ENCODE measurements around the gene MYB. TPM values are rescaled to one million over a fixed set of nuclear protein-coding genes. Genes with fewer than 3 reads are reported as not detected.
"Not testable (repeated sequence)": the region's sequence is repeated elsewhere in the genome, so short reads cannot be mapped to it uniquely, and the experiment has no call there.

The MYB gene
- total RNA-seq, 1 experiment from 2014 or later = not detected

DNA sequence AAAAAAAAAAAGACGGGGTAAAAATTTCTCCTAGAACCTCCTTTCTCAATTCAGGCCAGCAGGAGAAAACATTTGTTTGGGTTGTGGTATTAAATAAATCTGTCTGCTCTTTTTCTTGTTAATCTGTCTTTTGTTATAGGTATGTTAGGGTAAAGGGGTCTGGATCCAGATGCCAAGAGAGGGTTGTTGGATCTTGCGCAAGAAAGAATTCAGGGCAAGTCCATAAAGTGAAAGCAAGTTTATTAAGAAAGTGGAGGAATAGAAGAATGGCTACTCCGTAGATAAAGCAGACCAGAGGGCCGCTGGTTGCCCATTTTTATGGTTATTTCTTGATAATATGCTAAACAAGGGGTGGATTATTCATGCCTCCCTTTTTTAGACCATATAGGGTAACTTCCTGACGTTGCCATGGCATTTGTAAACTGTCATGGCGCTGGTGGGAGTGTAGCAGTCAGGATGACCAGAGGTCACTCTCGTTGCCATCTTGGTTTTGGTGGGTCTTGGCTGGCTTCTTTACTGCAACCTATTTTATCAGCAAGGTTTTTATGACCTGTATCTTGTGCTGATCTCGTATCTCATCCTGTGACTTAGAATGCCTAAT, 65.4 kb downstream of the MYB start:
- H3K9me3 ChIP-seq, H3K27me3 ChIP-seq, DNase-seq, H3K36me3 ChIP-seq, H3K4me3 ChIP-seq: not testable (repeated sequence)

DNA sequence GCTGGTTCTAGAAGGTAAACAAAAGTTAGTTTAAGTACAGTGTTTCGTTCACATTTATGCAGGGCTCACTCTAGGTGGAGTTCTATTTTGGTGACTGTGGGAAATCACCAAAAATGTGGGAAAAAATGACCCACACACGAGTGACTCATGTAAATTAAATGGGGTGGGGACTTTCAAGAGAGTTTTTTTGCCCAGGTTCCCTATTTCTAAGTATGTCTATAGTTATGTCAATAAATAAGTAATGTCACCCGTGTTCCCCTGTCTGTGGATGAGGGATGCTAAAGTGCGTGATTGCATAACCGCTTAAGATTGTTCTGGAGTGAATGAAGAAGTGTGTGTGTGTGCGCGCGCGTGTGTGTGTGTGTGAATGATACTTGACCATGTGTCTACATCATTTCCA, 69.1 kb downstream of the MYB start:
- Histone ChIP-seq H3K27me3 (no peaks in the 10 kb centered on the region), H3K4me3 (no peak overlapping the region), H3K36me3 (no peaks in the 10 kb centered on the region), H3K9me3 (no peaks in the 10 kb centered on the region)
- no peak for DNase-seq

DNA sequence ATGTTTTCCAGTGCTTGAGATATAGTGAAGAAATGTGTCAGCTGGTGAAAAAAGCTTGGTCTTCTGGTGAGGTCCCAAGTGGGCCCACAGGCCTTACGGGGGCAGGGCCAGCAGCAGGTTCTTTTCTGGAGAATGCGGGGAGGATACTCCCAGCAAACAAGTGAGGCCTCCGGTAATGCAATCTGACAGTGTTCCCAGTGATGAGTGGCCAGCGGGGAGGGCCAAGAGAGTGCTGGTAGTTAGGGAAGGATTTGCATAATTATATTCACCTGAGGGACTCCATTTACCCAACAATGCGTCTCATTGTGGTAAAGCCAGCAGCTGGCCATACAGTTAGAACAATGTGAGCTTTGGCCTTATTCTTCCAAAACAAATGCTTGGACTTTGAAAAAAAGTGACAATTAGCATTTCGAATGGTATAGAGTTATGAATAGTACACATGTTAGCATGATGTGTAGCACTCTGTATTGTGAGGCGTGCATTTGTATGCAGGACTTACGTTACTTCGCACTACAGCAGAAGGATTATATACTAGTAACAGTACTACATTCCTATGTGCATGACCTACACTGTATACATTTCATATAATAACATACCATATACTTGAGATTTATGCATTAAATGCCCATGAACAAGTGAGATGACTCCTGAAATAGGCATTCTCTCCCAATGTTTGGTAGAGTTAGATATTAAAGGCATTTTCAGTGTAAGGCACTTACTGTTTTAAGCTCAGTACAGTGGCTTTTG, 69.8 kb downstream of the MYB start:
- H3K27me3 ChIP-seq = no peaks in the 10 kb centered on the region
- H3K4me3 ChIP-seq = no peak overlapping the region
- H3K9me3 ChIP-seq = no peaks in the 10 kb centered on the region
- DNase-seq = no peak
- H3K36me3 ChIP-seq = no peaks in the 10 kb centered on the region

DNA sequence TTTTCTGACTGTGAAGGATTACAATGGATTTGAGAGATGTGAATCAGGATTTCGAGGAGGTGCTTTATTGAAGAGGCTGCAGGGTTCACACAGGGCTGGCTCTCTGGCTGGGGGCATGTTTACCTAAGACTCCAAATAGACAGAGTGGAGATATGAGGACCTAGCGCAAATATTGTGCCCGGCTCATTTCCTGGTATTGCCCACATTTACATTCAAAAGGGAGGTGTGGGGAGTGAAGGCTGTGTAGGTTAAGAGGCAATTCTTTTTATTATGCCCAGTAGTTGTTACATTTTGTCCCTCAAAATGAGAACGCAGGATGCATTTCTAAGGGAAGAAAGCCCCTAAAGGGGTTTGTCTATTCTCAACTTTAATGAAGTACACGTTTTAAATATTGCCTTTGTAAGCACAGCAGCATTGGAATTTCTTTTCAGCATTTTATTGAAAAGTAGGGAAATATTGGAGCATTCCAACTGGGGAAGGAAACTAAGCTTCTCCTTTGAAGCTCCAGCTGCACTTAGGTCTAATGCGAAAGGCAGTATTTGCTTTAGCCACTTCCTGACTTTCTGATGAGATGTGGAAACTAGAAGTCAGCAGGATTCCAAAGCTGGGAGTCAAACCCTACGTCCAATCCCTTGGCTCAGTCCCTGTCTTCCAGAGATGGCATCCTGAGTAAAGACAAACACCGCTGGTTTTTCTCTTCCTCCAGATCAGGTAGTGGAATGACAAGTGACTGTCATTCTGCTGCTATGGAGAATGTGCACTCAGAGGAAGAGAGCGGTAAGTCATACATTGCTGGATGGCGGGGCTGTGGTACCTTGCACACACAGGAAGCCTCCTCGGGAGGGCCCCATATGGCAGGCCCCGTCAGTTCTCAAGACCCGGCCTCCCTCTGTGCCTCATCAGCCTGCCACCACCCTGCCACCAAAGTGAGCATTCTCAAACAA, 70.7 kb downstream of the MYB start:
- Histone ChIP-seq H3K27me3 (no peaks in the 10 kb centered on the region), H3K9me3 (no peaks in the 10 kb centered on the region), H3K4me3 (no peak overlapping the region), H3K36me3 (no peaks in the 10 kb centered on the region)
- no peak for DNase-seq

DNA sequence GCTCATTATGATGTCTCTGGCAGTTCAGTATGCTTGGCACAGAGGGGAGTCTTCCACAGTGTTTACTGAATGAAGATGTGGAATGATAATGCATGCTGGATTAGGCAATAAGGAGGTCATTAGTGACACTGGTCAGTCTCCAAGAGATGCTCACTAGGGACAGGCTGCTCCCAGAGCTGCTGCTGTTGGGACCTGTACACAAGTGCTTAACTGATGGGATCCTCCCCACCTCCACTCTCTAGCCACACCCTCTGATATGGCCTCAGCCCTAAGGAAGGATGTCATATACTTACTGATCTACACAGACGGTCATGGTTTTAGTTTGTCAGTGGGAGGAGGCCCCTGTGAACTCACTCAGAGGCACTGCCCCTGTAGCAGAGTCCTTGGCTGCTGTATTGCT, 73.4 kb downstream of the MYB start:
- Histone ChIP-seq H3K9me3 (no peaks in the 10 kb centered on the region), H3K36me3 (no peaks in the 10 kb centered on the region), H3K4me3 (no peak overlapping the region), H3K27me3 (no peaks in the 10 kb centered on the region)
- DNase-seq = no peak

DNA sequence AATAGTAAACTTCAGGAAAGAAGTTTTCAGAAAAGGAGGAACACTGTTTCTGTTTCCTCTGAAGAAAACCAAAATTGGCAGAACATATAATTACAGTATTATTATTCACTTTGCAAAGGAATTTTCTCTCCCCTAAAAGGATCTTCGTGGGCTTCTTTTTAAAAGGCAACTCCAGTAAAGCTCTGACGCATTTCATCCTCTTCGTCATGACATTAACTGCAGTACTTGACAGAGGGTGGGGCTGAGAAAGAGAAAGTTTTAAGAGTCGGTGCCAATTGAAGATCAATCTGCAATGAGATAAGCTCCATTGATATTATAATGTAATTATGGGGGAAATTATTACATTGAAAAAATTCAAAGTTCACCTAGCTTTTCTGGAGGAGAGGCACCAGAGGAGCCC, 75.8 kb downstream of the MYB start:
- Histone ChIP-seq H3K27me3 (no peaks in the 10 kb centered on the region), H3K4me3 (no peak overlapping the region), H3K9me3 (no peaks in the 10 kb centered on the region), H3K36me3 (no peaks in the 10 kb centered on the region)
- DNase-seq = no peak

DNA sequence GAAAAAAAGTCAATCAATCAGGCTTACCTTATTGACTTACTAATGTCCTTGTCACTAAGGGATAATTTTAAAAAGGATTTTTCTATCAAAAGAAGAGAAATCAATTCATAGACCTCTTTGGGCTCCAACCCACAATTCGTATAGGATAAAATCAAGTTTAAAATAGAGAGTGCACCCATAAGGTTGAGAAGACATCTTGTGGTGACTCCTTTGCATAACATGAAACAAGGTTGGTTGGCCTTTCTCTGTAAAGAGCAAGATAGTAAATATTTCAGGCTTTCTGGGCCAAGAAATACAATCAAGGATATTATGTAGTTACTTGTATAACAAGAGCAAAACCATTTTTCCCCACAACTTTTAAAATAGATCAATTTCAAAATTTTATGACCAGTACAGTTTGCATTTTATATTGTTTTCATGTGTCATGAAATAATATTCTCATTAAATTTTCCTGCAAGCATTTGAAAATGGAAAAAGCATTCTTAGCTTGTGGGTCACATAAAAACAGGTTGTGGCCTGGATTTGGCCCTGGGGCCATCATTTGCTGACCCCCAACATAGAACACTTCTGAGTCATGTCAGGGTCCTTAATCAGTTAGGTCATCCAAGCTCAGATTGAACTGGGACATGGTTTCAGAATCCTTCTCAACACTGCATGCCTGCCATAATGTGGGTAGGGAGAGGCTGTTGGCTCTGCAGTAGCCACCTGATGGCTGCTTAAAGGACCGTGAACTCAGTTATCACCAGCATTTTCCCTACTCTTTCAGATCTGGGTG, 76.7 kb downstream of the MYB start:
- H3K36me3 ChIP-seq = no peaks in the 10 kb centered on the region
- H3K9me3 ChIP-seq = no peaks in the 10 kb centered on the region
- no peak for DNase-seq
- no peaks in the 10 kb centered on the region for H3K27me3 ChIP-seq
- no peak overlapping the region for H3K4me3 ChIP-seq

DNA sequence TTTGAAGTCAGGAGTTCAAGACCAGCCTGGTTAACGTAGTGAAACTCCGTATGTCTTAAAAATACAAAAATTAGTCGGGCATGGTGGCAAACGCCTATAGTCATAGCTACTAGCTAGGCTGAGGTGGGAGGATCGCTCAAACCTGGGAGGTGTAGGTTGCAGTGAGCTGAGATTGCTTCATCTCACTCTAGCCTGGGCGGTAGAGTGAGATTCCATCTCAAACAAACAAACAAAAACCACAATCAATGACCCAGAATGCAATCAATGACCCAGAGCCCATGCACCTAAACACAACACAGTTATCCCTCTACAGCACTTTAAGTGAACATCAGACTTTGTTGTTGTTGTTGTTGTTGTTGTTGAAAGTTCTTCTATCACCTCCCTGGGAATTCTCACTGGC, 77.9 kb downstream of the MYB start:
- no peak for DNase-seq
- no peaks in the 10 kb centered on the region for H3K27me3 ChIP-seq
- H3K9me3 ChIP-seq = no peaks in the 10 kb centered on the region
- no peak overlapping the region for H3K4me3 ChIP-seq
- no peaks in the 10 kb centered on the region for H3K36me3 ChIP-seq

DNA sequence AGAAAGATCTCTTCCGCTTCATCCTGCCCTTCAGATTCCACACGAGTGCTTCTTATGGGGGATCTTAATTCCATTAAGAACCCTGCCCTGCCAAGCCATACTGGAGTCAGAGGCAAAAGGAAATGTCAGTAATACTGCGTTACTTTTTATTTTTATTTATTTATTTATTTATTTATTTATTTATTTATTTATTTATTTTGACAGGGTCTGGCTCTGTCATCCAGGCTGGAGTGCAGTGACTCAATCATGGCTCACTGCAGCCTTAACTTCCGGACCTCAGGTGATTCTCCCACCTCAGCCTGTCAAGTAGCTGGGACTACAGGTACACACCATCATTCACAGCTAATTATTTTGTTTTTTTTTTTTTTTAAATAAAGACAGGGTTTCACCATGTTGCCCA, 79.5 kb downstream of the MYB start:
- H3K4me3 ChIP-seq = no peak overlapping the region
- no peaks in the 10 kb centered on the region for H3K27me3 ChIP-seq
- no peaks in the 10 kb centered on the region for H3K36me3 ChIP-seq
- no peaks in the 10 kb centered on the region for H3K9me3 ChIP-seq
- no peak for DNase-seq

DNA sequence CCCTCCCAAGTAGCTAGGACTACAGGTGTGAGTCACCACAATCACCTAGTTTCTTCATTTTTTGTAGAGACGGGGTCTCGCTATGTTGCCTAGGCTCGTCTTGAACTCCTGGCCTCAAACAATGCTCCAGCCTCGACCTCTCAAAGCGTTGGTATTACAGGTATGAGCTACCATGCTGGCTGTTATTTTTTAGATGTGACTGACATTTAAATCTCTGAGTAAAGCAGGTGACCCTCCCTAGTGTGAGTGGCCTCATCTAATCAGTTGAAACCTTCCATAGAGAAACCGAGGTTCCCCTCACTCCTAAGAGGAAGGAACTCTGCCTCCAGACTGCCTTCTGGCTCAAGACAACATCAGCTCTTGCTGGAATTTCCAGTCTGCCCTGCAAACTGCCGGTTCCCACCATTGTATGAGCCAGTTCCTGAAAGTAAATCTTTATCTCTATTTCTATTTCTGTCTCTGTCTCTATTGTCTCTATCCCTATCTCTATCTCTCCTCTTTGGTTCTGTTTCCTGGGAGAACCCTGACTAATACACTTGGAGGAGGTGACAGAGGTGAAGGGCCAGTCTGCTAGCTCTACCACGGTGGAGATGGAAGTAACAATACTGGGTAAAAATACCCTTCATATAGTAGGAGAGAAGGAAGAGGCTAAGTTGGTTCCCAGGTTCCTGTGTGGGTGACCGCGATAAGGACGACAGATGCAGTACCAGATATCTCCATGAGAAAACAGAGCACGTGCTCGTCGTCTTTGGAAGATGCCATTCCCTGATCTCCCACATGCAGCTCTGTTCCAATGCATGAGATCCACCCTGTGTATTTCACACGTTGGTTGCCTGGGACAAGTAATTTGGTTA, 81.0 kb downstream of the MYB start:
- H3K9me3 ChIP-seq = no peaks in the 10 kb centered on the region
- DNase-seq = no peak
- no peak overlapping the region for H3K4me3 ChIP-seq
- H3K36me3 ChIP-seq = no peaks in the 10 kb centered on the region
- no peaks in the 10 kb centered on the region for H3K27me3 ChIP-seq

DNA sequence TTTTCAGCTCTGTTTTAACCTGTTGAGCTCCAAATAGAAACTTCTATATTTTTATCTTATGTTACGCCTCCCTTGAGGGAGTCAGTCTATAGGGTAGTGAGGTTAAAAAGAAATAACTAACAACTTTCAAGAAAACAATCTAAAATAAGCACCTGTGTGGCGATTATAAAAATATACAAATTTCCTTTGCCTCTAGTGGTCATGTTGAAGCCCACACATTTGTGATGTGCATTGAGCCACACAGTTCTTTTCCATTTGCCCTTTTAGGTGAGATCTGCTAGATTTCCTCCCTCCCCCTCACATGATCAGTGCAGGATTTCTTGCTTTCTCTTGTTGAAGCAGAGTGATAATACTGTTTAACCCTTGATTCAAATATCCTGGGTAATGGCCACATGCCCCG, 84.2 kb downstream of the MYB start:
- H3K4me3 ChIP-seq = no peak overlapping the region
- no peak for DNase-seq
- H3K36me3 ChIP-seq = no peaks in the 10 kb centered on the region
- H3K27me3 ChIP-seq = no peaks in the 10 kb centered on the region
- H3K9me3 ChIP-seq = no peaks in the 10 kb centered on the region

DNA sequence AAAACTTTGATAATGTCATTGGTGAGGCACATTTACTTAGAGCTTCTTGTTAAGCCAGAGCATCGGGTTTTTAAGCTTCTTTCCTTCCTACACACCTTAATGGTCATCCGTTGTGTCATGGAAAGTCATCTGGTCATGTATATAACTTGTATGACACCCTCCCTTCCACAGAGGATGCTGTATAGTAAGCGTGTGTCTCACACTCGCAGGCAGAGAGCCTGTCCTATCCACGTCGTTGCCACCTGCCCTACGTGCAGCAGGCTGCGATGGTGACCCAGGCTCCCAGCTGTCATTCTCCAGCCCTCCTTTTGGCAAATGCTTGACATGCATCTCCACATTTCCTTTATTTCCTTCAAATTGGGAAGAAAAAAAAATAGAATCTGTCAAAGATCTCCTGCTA, 85.6 kb downstream of the MYB start:
- Histone ChIP-seq H3K4me3 (no peak overlapping the region), H3K36me3 (no peaks in the 10 kb centered on the region), H3K27me3 (no peaks in the 10 kb centered on the region), H3K9me3 (no peaks in the 10 kb centered on the region)
- DNase-seq = no peak

DNA sequence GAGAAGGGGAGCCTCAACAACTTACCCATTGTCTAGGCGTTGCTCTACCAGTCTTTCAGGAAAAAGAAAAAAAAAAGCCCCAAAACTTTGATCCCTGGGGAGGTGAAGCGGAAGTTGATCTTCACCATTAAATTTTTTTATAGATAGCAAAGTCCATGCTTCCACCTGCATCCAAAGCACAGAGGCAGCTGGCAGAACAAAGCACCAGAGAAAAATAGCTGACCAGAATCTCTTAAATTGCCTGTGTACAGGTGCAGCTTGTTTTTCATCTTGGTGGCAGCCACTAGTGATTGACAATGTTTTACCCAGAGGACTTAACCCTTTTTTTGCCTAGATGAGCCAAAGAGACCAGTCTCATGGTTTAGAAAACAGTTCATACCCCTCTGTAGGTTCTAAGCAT, 86.0 kb downstream of the MYB start:
- no peak for DNase-seq
- no peaks in the 10 kb centered on the region for H3K9me3 ChIP-seq
- H3K27me3 ChIP-seq = no peaks in the 10 kb centered on the region
- H3K4me3 ChIP-seq = no peak overlapping the region
- no peaks in the 10 kb centered on the region for H3K36me3 ChIP-seq

DNA sequence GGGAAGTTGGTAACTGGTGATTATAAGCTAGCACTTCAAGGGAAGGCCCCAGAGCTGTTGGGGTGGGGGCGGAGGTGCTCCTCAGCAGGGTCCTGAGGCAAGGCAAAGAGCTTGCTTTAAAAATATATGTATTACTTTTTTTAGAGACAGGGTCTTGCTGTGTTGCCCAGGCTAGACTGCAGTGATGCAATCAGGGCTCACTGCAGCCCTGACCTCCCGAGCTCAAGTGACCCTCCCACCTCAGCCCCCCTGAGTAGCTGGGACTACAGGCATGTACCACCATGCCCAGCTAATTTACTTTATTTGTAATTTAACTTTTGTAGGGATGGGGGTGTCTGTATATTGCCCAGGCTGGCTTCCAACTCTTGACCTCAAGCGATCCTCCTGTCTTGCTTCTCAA, 87.2 kb downstream of the MYB start:
- H3K9me3 ChIP-seq = no peaks in the 10 kb centered on the region
- no peaks in the 10 kb centered on the region for H3K27me3 ChIP-seq
- H3K4me3 ChIP-seq = no peak overlapping the region
- H3K36me3 ChIP-seq = no peaks in the 10 kb centered on the region
- DNase-seq = no peak

DNA sequence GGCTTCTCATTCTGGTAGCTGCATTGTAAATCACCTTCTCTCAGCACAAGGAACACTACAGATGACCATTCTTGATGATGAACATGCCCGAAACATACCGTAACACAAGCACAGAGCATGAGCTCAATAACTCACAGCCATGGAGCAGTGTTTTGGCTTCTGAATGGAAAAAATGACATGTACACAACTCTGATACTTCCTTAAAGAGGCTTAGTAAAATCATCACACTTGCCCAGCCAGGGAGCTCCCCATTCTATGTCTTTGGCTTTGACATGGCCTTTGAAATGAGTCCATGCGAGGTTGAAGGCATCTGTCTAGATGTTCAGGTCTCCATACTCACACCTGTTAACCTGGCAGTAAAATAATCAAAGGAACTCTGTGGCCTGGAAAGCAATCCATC, 87.6 kb downstream of the MYB start:
- DNase-seq = no peak
- Histone ChIP-seq H3K36me3 (no peaks in the 10 kb centered on the region), H3K4me3 (no peak overlapping the region), H3K9me3 (no peaks in the 10 kb centered on the region), H3K27me3 (no peaks in the 10 kb centered on the region)

All from MG63 (cell line).